ENCODE data around the gene MAN2A1.

- TF ChIP-seq, protein P1, sequence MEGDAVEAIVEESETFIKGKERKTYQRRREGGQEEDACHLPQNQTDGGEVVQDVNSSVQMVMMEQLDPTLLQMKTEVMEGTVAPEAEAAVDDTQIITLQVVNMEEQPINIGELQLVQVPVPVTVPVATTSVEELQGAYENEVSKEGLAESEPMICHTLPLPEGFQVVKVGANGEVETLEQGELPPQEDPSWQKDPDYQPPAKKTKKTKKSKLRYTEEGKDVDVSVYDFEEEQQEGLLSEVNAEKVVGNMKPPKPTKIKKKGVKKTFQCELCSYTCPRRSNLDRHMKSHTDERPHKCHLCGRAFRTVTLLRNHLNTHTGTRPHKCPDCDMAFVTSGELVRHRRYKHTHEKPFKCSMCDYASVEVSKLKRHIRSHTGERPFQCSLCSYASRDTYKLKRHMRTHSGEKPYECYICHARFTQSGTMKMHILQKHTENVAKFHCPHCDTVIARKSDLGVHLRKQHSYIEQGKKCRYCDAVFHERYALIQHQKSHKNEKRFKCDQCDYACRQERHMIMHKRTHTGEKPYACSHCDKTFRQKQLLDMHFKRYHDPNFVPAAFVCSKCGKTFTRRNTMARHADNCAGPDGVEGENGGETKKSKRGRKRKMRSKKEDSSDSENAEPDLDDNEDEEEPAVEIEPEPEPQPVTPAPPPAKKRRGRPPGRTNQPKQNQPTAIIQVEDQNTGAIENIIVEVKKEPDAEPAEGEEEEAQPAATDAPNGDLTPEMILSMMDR (IDR thresholded peaks at IDR 0.05; ENCODE audit: low read length) = no peak
- no peak for TF ChIP-seq EZH2 (optimal IDR thresholded peaks at IDR 0.05; ENCODE audit: low read depth, low read length)
Observed at GRCh38 chr5:109855056-109855455, 165.3 kb downstream of the MAN2A1 start.

Data from MM.1S (cell line).